Epithelial cell of esophagus (primary cell): Measurements from ENCODE around the gene CACNA1B.
"Not testable (repeated sequence)": the region's sequence is repeated elsewhere in the genome, so short reads cannot be mapped to it uniquely, and the experiment has no call there.

ENCODE experiments used
- DNase-seq: peaks from one replicate; pipeline ENCODE4 v3.0.0; 2010; ENCODE audit warnings: low read depth
- H3K4me3 ChIP-seq: 2 replicates; pipeline ENCODE4 v1.5.1; 2011; ENCODE audit warnings: mild to moderate bottlenecking, low read length, control low read depth
- CTCF ChIP-seq: IDR thresholded peaks from 2 replicates; pipeline ENCODE4 v1.5.1; 2011; ENCODE audit warnings: low read depth, mild to moderate bottlenecking, low read length, control low read depth, inconsistent platforms; ENCODE audit not compliant: insufficient read depth; ENCODE audit errors: missing control alignments

CACNA1B gene

GRCh38 chr9:138105561-138106505 is 228.3 kb downstream of the CACNA1B start:
- no peak overlapping the region for H3K4me3 ChIP-seq
- no peak for TF ChIP-seq CTCF
- no peak for DNase-seq

- not testable (repeated sequence) for H3K4me3 ChIP-seq, DNase-seq
Observed at GRCh38 chr9:138107039-138107438, 229.5 kb downstream of the CACNA1B start.

GRCh38 chr9:138111607-138112006 is 234.0 kb downstream of the CACNA1B start:
- no peak for DNase-seq
- H3K4me3 ChIP-seq = no peak overlapping the region
- no peak for TF ChIP-seq CTCF

GRCh38 chr9:138112090-138112748 is 234.6 kb downstream of the CACNA1B start:
- TF ChIP-seq CTCF = no peak
- DNase-seq = no peak
- no peak overlapping the region for H3K4me3 ChIP-seq

GRCh38 chr9:138112791-138113600 is 235.4 kb downstream of the CACNA1B start:
- no peak for DNase-seq
- TF ChIP-seq CTCF = no peak
- H3K4me3 ChIP-seq = no peak overlapping the region

GRCh38 chr9:138113701-138114325 is 236.2 kb downstream of the CACNA1B start:
- not testable (repeated sequence) for DNase-seq, H3K4me3 ChIP-seq

- H3K4me3 ChIP-seq = no peak overlapping the region
- DNase-seq = no peak
- no peak for TF ChIP-seq CTCF
Observed at GRCh38 chr9:138114501-138115245, 237.1 kb downstream of the CACNA1B start.
